Spleen (tissue), 7 donors: Measurements from ENCODE around the gene VAMP2.

Experiments used
- CTCF ChIP-seq, 11 experiments: fragments of 200-600 bp in 7 of 11; fragments of 450-650 bp in 4 of 11; sonication (generic) in 4 of 11; IDR thresholded peaks in 8 of 11; conservative IDR thresholded peaks in 3 of 11; 1 replicate in 7 of 11; 2 replicates in 4 of 11; pipeline versions ENCODE4 v1.4.0 to v1.8.0; 2016 to 2021; ENCODE audit warnings: antibody characterized with exemption in 11 of 11, inconsistent platforms in 4 of 11, mild to moderate bottlenecking in 1 of 11
- POLR2A ChIP-seq, 3 donors: fragments of 450-650 bp; IDR thresholded peaks; one replicate each; pipeline ENCODE4 v1.5.1; 2017; ENCODE audit warnings: antibody characterized with exemption in 3 of 3, mild to moderate bottlenecking in 1 of 3
- donor health status: DM: no; HTN: no; CAD: no; lungs with moderate emphysema.
- donor health status: DM: no; HTN: no; CAD: no.
- donor health status: DM: no; HTN: no; CAD: no.

- TF ChIP-seq CTCF (IDR thresholded peaks at IDR 0.05 in 8 of 11, conservative IDR thresholded peaks at IDR 0.05 in 3 of 11) (no peak), POLR2A (IDR thresholded peaks at IDR 0.05) (no peak)
Measured at GRCh38 chr17:8167526-8167925, 4.8 kb upstream of the VAMP2 start.
